GM18520 (cell line): Measurements from ENCODE around the gene FLT1.

Experiments
- ATAC-seq: cut with Tn5 transposase; IDR thresholded peaks from one replicate; pipeline ENCODE4 v1.9.1; 2021; ENCODE audit not compliant: unreplicated experiment

The FLT1 gene

GRCh38 chr13:28396053-28396452, 98.9 kb downstream of the FLT1 start:
- ATAC-seq: no peak

GRCh38 chr13:28394422-28394821, 100.5 kb downstream of the FLT1 start:
- ATAC-seq: no peak

- no peak for ATAC-seq
Observed at GRCh38 chr13:28392896-28393505, 101.9 kb downstream of the FLT1 start.

- no peak for ATAC-seq
Observed at GRCh38 chr13:28392428-28392827, 102.5 kb downstream of the FLT1 start.

GRCh38 chr13:28387740-28388501, 107.0 kb downstream of the FLT1 start:
- no peak for ATAC-seq

GRCh38 chr13:28385362-28385761, 109.6 kb downstream of the FLT1 start:
- ATAC-seq: no peak

- no peak for ATAC-seq
Observed at GRCh38 chr13:28384789-28385188, 110.1 kb downstream of the FLT1 start.

- ATAC-seq: no peak
Observed at GRCh38 chr13:28380319-28380718, 114.6 kb downstream of the FLT1 start.

GRCh38 chr13:28379371-28380083, 115.4 kb downstream of the FLT1 start:
- no peak for ATAC-seq

GRCh38 chr13:28376604-28377003, 118.3 kb downstream of the FLT1 start:
- ATAC-seq: no peak

- ATAC-seq: no peak
Observed at GRCh38 chr13:28375250-28375930, 119.5 kb downstream of the FLT1 start.

- no peak for ATAC-seq
Observed at GRCh38 chr13:28373810-28374209, 121.1 kb downstream of the FLT1 start.

- no peak for ATAC-seq
Observed at GRCh38 chr13:28370448-28370847, 124.5 kb downstream of the FLT1 start.

- no peak for ATAC-seq
Observed at GRCh38 chr13:28358708-28359107, 136.2 kb downstream of the FLT1 start.

GRCh38 chr13:28357911-28358433, 137.0 kb downstream of the FLT1 start:
- ATAC-seq: peak; percentile 35

GRCh38 chr13:28357247-28357825, 137.6 kb downstream of the FLT1 start:
- no peak for ATAC-seq

- no peak for ATAC-seq
Observed at GRCh38 chr13:28356561-28357021, 138.3 kb downstream of the FLT1 start.

- ATAC-seq: no peak
Observed at GRCh38 chr13:28355822-28356371, 139.0 kb downstream of the FLT1 start.

GRCh38 chr13:28355046-28355821, 139.7 kb downstream of the FLT1 start:
- ATAC-seq: no peak

- ATAC-seq: no peak
Observed at GRCh38 chr13:28353679-28354078, 141.2 kb downstream of the FLT1 start.
